K562 (cell line): ENCODE measurements around the gene ATP5F1C. TPM values are rescaled to one million over a fixed set of nuclear protein-coding genes. Genes with fewer than 3 reads are reported as not detected.
A peak's percentile ranks its signal among the peaks of the same experiment; 100 is the strongest.

Experiments
- ATAC-seq: fragments of 200-7000 bp; cut with Tn5 transposase; 3 replicates; pipeline ENCODE4 v1.9.1; 2020; ENCODE audit warnings: moderate library complexity
- BruUV-seq: library from RNA; stranded (reverse); fragments of 400-500 nt; replicated peaks from 2 replicates; lab custom pipeline; 2021; lab: Mats Ljungman, UMichigan
- CTCF ChIA-PET: fragments of 300-600 bp; formaldehyde crosslinking; extraction: SDS; loops from one replicate; lab custom pipeline; 2021; ENCODE audit warnings: low intra/inter-chr PET ratio; lab: Yijun Ruan, JAX
- POLR2A ChIA-PET: fragments of 300-600, 350-650 bp; sonication (Branson Sonifier 250); formaldehyde crosslinking; extraction: SDS; loops from one replicate; lab custom pipeline; 2021; ENCODE audit warnings: antibody characterized with exemption, inconsistent platforms; lab: Yijun Ruan, JAX
- DNase-seq, 4 experiments: peaks; one replicate each; pipeline versions ENCODE4 v3.0.0 to v3.0.0-alpha.2; 2011 to 2018; ENCODE audit warnings: low spot score in 3 of 4, mixed read lengths in 3 of 4; ENCODE audit errors: extremely low read depth in 1 of 4
- FAIRE-seq: peaks from 2 replicates; lab custom pipeline; 2011; peaks lifted over from hg19 to GRCh38; lab: Jason Lieb, UNC
- H2AFZ ChIP-seq: 2 replicates; pipeline ENCODE4 v1.6.0; 2011; ENCODE audit warnings: low read depth, low read length, control low read depth, inconsistent platforms
- H3K27ac ChIP-seq: fragments of 200-600 bp; 3 replicates; pipeline ENCODE4 v1.8.0; 2011; ENCODE audit warnings: low read depth, mild to moderate bottlenecking, control low read depth, inconsistent platforms, low read length, moderate library complexity, mixed read lengths; ENCODE audit errors: extremely low read depth
- H3K27me3 ChIP-seq, 2 experiments: fragments of 300-600 bp in 1 of 2; 2 replicates in 1 of 2; 3 replicates in 1 of 2; pipeline versions ENCODE4 v1.6.0 to v1.8.0; 2011; ENCODE audit warnings: inconsistent platforms in 2 of 2, low read length in 2 of 2, mild to moderate bottlenecking in 1 of 2, mixed read lengths in 1 of 2, moderate library complexity in 1 of 2; ENCODE audit not compliant: control insufficient read depth in 2 of 2, insufficient read depth in 2 of 2
- H3K36me3 ChIP-seq: fragments of 300-600 bp; 3 replicates; pipeline ENCODE4 v1.8.0; 2011; ENCODE audit warnings: mild to moderate bottlenecking, low read length, inconsistent platforms; ENCODE audit not compliant: control insufficient read depth, insufficient read depth
- H3K4me1 ChIP-seq, 2 experiments: fragments of 200-600 bp in 1 of 2; replicated peaks in 1 of 2; 2 replicates in 1 of 2; 3 replicates in 1 of 2; pipeline versions ENCODE4 v1.5.1 to v1.8.0; 2011; ENCODE audit warnings: inconsistent platforms in 2 of 2, low read length in 2 of 2, mild to moderate bottlenecking in 1 of 2, mixed read lengths in 1 of 2, moderate library complexity in 1 of 2; ENCODE audit not compliant: control insufficient read depth in 2 of 2, insufficient read depth in 2 of 2
- H3K4me2 ChIP-seq: 2 replicates; pipeline ENCODE4 v1.6.1; 2011; ENCODE audit warnings: low read length, control low read depth, inconsistent platforms, mixed read lengths; ENCODE audit not compliant: insufficient read depth
- H3K4me3 ChIP-seq: fragments of 200-600 bp; sonication (generic), shearing (Covaris generic); 2 replicates; pipeline ENCODE4 v1.5.1; 2016; ENCODE audit warnings: control low read depth, inconsistent platforms
- H3K79me2 ChIP-seq: fragments of 200-600 bp; 3 replicates; pipeline ENCODE4 v1.8.0; 2011; ENCODE audit warnings: low read length, inconsistent platforms; ENCODE audit not compliant: control insufficient read depth, insufficient read depth
- H3K9ac ChIP-seq, 2 experiments: 2 replicates each; pipeline versions ENCODE4 v1.6.0 to v1.6.1; 2011; ENCODE audit warnings: low read depth in 2 of 2, low read length in 2 of 2, control low read depth in 1 of 2, inconsistent platforms in 1 of 2, mild to moderate bottlenecking in 1 of 2, mixed read lengths in 1 of 2; ENCODE audit not compliant: insufficient read depth in 1 of 2
- H3K9me1 ChIP-seq: one replicate; pipeline ENCODE4 v1.6.0; 2011; ENCODE audit warnings: inconsistent platforms, mild to moderate bottlenecking, low read length, moderate library complexity; ENCODE audit not compliant: control insufficient read depth, insufficient read depth
- H3K9me3 ChIP-seq: replicated peaks from 2 replicates; pipeline ENCODE4 v1.5.1; 2011; ENCODE audit warnings: low read depth, low read length, inconsistent platforms; ENCODE audit not compliant: control insufficient read depth, insufficient read depth
- H4K20me1 ChIP-seq: replicated peaks from 2 replicates; pipeline ENCODE4 v1.6.1; 2011; ENCODE audit warnings: low read length, inconsistent platforms, mixed read lengths; ENCODE audit not compliant: control insufficient read depth, insufficient read depth
- BCOR ChIP-seq: fragments of 450-650 bp; IDR thresholded peaks from 2 replicates; pipeline ENCODE4 v1.6.1; 2016
- BHLHE40 ChIP-seq: IDR thresholded peaks from 2 replicates; pipeline ENCODE4 v1.6.1; 2011; ENCODE audit warnings: low read length, improper control_type of control experiment
- EGR1 ChIP-seq: fragments of 450-650 bp; conservative IDR thresholded peaks from 2 replicates; pipeline ENCODE4 v1.6.1; 2017; ENCODE audit warnings: mild to moderate bottlenecking
- FOXK1 ChIP-seq: sonication (generic); formaldehyde crosslinking; IDR thresholded peaks from 2 replicates; pipeline ENCODE4 v1.8.0; 2022; ENCODE audit warnings: missing genetic modification reagents, mild to moderate bottlenecking, borderline replicate concordance
- FOXP1 ChIP-seq: sonication (generic); formaldehyde crosslinking; IDR thresholded peaks from 2 replicates; pipeline ENCODE4 v1.8.0; 2022; ENCODE audit warnings: mild to moderate bottlenecking, missing genetic modification reagents
- MEIS2 ChIP-seq: fragments of 450-650 bp; IDR thresholded peaks from 2 replicates; pipeline ENCODE4 v1.6.1; 2014; ENCODE audit warnings: mild to moderate bottlenecking; ENCODE audit not compliant: partially characterized antibody
- MTF1 ChIP-seq: fragments of 250-450 bp; sonication (Bioruptor Pico); IDR thresholded peaks from 2 replicates; pipeline ENCODE4 v1.9.0; 2021; ENCODE audit warnings: moderate library complexity, mild to moderate bottlenecking, inconsistent platforms, borderline replicate concordance
- PHB ChIP-seq: fragments of 250-450 bp; sonication (Bioruptor Pico); IDR thresholded peaks from 2 replicates; pipeline ENCODE4 v1.5.0; 2021
- TAF9B ChIP-seq: fragments of 450-650 bp; IDR thresholded peaks from 2 replicates; pipeline ENCODE4 v1.6.1; 2018; ENCODE audit warnings: mild to moderate bottlenecking; ENCODE audit not compliant: partially characterized antibody
- TCF3 ChIP-seq: sonication (generic); formaldehyde crosslinking; IDR thresholded peaks from 2 replicates; pipeline ENCODE4 v1.4.0; 2020; ENCODE audit warnings: mild to moderate bottlenecking, missing genetic modification reagents
- WGBS: fragments of 100-300 bp; shearing (Covaris generic); methylation state at CpG from one replicate; pipeline ENCODE4 v1.1.6; 2016; ENCODE audit warnings: low coverage, mixed read lengths; ENCODE audit not compliant: insufficient coverage; ENCODE audit errors: missing lambda C conversion rate; 5-methylcytosine and 5-hydroxymethylcytosine counted together
- in situ Hi-C: fragments of 300-500 bp; cut with MboI; formaldehyde crosslinking; loops from 4 replicates; pipeline ENCODE4 v1.15.0; 2018; ENCODE audit warnings: inconsistent platforms, mixed read lengths
- intact Hi-C: fragments of 100-400 bp; cut with micrococcal nuclease; formaldehyde crosslinking; loops from 2 replicates; pipeline ENCODE4 v1.14.2; 2022
- polyA plus RNA-seq, 8 experiments: library from polyadenylated mRNA; depleted of rRNA in 4 of 8; stranded (reverse) in 5 of 8; unstranded in 3 of 8; fragments of >200 nt; fragmentation: Nextera tagmentation in 2 of 8; fragmentation: Illumina TruSeq in 1 of 8; extraction: Ambion mirVana in 2 of 8; extraction: Trizol in 1 of 8; gene quantifications; 2 replicates each; pipeline versions ENCODE4 v1.2.1 to v1.2.3, GENCODE V29; 2011 to 2014; ENCODE audit warnings: inconsistent platforms in 1 of 8, missing spikeins in 1 of 8
- total RNA-seq, 7 experiments: library from RNA; depleted of rRNA in 6 of 7; stranded (reverse); fragments of >200 nt in 6 of 7; fragmentation: Illumina TruSeq in 2 of 7; extraction: Trizol in 2 of 7; gene quantifications; 2 replicates each; pipeline versions ENCODE4 v1.2.1 to v1.2.3, GENCODE V29; 2011 to 2021; ENCODE audit warnings: low replicate concordance in 1 of 7
- TF ChIP-seq, protein P1 (sequence below): fragments of 450-650 bp; formaldehyde crosslinking; IDR thresholded peaks from 2 replicates; pipeline ENCODE4 v1.4.0; 2020; ENCODE audit warnings: mild to moderate bottlenecking, moderate library complexity

Gene ATP5F1C
- total and polyA plus RNA-seq, 9 of the 15 experiments (the other 6 are each of a cell fraction or from before 2014, with no cell fraction given), result 389 to 1,475 (median 559) TPM

DNA sequence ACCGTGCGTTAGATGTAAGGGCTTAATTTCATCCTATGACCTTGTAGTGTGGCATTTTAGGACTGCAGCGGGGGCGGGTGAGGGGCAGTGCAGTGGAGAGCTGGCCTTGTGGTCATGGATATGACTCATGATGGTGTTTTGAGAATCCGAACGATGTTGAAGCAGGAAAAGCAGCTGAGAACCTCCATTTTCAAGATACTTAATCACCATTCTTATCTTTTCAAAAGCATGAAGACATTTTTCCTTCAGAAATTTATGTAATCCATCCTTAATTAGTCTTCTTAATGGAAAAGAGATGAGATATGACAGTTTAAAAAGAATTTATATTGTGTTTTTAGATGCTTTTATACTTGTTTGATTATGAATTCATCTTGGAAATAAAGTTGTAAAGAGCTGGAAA, 9.6 kb downstream of the ATP5F1C start (continued):
- TF ChIP-seq FOXP1 (CRISPR knock-in tag) (no peak), BCOR (no peak), TAF9B (no peak), EGR1 (peak; percentile 82)
- TF ChIP-seq, protein P1, sequence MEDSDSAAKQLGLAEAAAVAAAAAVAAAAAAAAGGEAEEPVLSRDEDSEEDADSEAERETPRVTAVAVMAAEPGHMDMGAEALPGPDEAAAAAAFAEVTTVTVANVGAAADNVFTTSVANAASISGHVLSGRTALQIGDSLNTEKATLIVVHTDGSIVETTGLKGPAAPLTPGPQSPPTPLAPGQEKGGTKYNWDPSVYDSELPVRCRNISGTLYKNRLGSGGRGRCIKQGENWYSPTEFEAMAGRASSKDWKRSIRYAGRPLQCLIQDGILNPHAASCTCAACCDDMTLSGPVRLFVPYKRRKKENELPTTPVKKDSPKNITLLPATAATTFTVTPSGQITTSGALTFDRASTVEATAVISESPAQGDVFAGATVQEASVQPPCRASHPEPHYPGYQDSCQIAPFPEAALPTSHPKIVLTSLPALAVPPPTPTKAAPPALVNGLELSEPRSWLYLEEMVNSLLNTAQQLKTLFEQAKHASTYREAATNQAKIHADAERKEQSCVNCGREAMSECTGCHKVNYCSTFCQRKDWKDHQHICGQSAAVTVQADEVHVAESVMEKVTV, result no peak

DNA sequence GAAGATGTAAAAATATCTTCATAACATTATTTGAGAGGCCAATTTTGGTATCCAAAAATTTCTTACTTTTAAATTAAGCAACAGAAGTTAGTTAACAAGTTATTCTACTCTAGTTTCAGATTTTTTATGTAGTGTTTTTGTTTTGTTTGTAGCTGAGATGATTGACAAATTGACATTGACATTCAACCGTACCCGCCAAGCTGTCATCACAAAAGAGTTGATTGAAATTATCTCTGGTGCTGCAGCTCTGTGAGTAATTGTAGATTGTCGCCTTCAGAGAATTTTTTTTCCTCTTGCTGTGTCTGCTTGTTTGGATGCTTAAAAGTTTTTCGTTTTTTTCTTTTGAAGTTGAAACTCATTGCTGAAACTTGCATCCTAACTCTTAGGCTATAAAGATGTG, 14.6 kb downstream of the ATP5F1C start:
- FAIRE-seq, result no peak
- in situ Hi-C loops, result no loop called here
- POLR2A ChIA-PET, result interaction anchor here (0.6 to 1.0 kb wide), 3 partner anchors 9 to 63 kb away, joined by 3 to 5 read pairs (median 3); partner anchors contain the start of gene TAF3

More for the DNA sequence above, 14.6 kb downstream of the ATP5F1C start:
- Histone ChIP-seq H3K4me2 (no peak overlapping the region), H3K9ac (no peak overlapping the region), H3K4me3 (no peak overlapping the region), H3K27ac (no peak overlapping the region), H4K20me1 (0 out of 2 replicates have a peak, but pooled peaks cover 4% of the 10 kb centered on the region), H3K9me1 (no peaks in the 10 kb centered on the region), H3K9me3 (no peaks in the 10 kb centered on the region), H3K4me1 (no peaks in the 10 kb centered on the region), H3K79me2 (peaks cover 3% of the 10 kb centered on the region; the same call in 1 of the 3 replicates), H2AFZ (no peak overlapping the region), H3K27me3 (no peaks in the 10 kb centered on the region), H3K36me3 (peaks cover 88% of the 10 kb centered on the region)
- intact Hi-C loops, result no loop called here
- ATAC-seq (no peak), DNase-seq (no peak)
- no TSS peak for BruUV-seq
- WGBS, result 77% methylated on average over 4 of the region's 4 CpGs
- no peak for TF ChIP-seq BHLHE40
- TF ChIP-seq MTF1 (CRISPR knock-in tag), result no peak
- peak; percentile 45; the same call in 1 of the 2 replicates for TF ChIP-seq TCF3 (CRISPR knock-in tag)
- TF ChIP-seq FOXK1 (CRISPR knock-in tag), result no peak
- peak; percentile 22 for TF ChIP-seq MEIS2
- no peak for TF ChIP-seq PHB (CRISPR knock-in tag)
- CTCF ChIA-PET, result no interaction called here
